K562 (cell line): ENCODE data around the gene TTC23L. TPM values are rescaled to one million over a fixed set of nuclear protein-coding genes. Genes with fewer than 3 reads are reported as not detected.

Experiments used
- CHCHD3 ChIP-seq: fragments of 250-450 bp; sonication (Bioruptor Pico); IDR thresholded peaks from 2 replicates; pipeline ENCODE4 v2.1.2; 2022; ENCODE audit warnings: mild to moderate bottlenecking
- CHD4 ChIP-seq: fragments of 200-600 bp; sonication (generic); IDR thresholded peaks from 3 replicates; pipeline ENCODE4 v1.6.1; 2012; ENCODE audit warnings: low read depth, mild to moderate bottlenecking, mixed read lengths, low read length, inconsistent platforms; ENCODE audit not compliant: insufficient read depth, insufficient replicate concordance, poor library complexity, severe bottlenecking
- DDX20 ChIP-seq: fragments of 450-650 bp; IDR thresholded peaks from 2 replicates; pipeline ENCODE4 v1.6.1; 2016; ENCODE audit warnings: missing genetic modification characterization, low read depth, mild to moderate bottlenecking, missing compliant biosample characterization, moderate library complexity
- E2F3 ChIP-seq: fragments of 250-450 bp; sonication (Bioruptor Pico); IDR thresholded peaks from 2 replicates; pipeline ENCODE4 v1.4.0; 2020; ENCODE audit warnings: mild to moderate bottlenecking
- ETV1 ChIP-seq: fragments of 450-650 bp; conservative IDR thresholded peaks from 2 replicates; pipeline ENCODE4 v1.6.1; 2016; ENCODE audit warnings: missing genetic modification characterization, control low read depth, low read depth, missing compliant biosample characterization
- FOXP1 ChIP-seq: sonication (generic); formaldehyde crosslinking; IDR thresholded peaks from 2 replicates; pipeline ENCODE4 v1.8.0; 2022; ENCODE audit warnings: mild to moderate bottlenecking, missing genetic modification reagents
- GATAD2A ChIP-seq: fragments of 450-650 bp; IDR thresholded peaks from 2 replicates; pipeline ENCODE4 v1.6.1; 2017
- GTF2B ChIP-seq: IDR thresholded peaks from 2 replicates; pipeline ENCODE4 v1.6.1; 2011; ENCODE audit not compliant: insufficient read length; ENCODE audit errors: extremely low read depth
- HDAC3 ChIP-seq: fragments of 450-650 bp; IDR thresholded peaks from 2 replicates; pipeline ENCODE4 v1.6.1; 2018; ENCODE audit warnings: borderline replicate concordance, mild to moderate bottlenecking, moderate library complexity; ENCODE audit not compliant: partially characterized antibody
- JUNB ChIP-seq: fragments of 450-650 bp; formaldehyde crosslinking; conservative IDR thresholded peaks from 2 replicates; pipeline ENCODE4 v1.4.0; 2020; ENCODE audit warnings: mild to moderate bottlenecking
- MAX ChIP-seq: sonication (generic); formaldehyde crosslinking; IDR thresholded peaks from 2 replicates; pipeline ENCODE4 v1.9.0; 2022; ENCODE audit warnings: mild to moderate bottlenecking, missing genetic modification reagents
- MED1 ChIP-seq: sonication (generic); formaldehyde crosslinking; IDR thresholded peaks from 2 replicates; pipeline ENCODE4 v1.8.1; 2023; ENCODE audit warnings: missing genetic modification reagents, borderline replicate concordance
- MIER1 ChIP-seq: fragments of 450-650 bp; IDR thresholded peaks from 2 replicates; pipeline ENCODE4 v1.6.1; 2016; ENCODE audit warnings: antibody characterized with exemption, mild to moderate bottlenecking, low read depth
- PHB2 ChIP-seq: fragments of 450-650 bp; IDR thresholded peaks from 2 replicates; pipeline ENCODE4 v1.6.1; 2017; ENCODE audit warnings: low read depth
- POLR2AphosphoS2 ChIP-seq: IDR thresholded peaks from 2 replicates; pipeline ENCODE4 v1.6.1; 2012; ENCODE audit warnings: low read length, improper control_type of control experiment
- PRDM10 ChIP-seq: fragments of 450-650 bp; IDR thresholded peaks from 2 replicates; pipeline ENCODE4 v1.6.1; 2018; ENCODE audit not compliant: partially characterized antibody
- PYGO2 ChIP-seq: fragments of 450-650 bp; IDR thresholded peaks from 2 replicates; pipeline ENCODE4 v1.6.1; 2016; ENCODE audit warnings: mild to moderate bottlenecking, missing genetic modification characterization, moderate library complexity, missing compliant biosample characterization
- RBM34 ChIP-seq: fragments of 200-400 bp; formaldehyde crosslinking; IDR thresholded peaks from 2 replicates; pipeline ENCODE4 v1.6.1; 2018; ENCODE audit warnings: low read length, borderline replicate concordance; ENCODE audit not compliant: insufficient read depth
- SAFB2 ChIP-seq: fragments of 200-400 bp; formaldehyde crosslinking; IDR thresholded peaks from 2 replicates; pipeline ENCODE4 v1.6.1; 2018; ENCODE audit warnings: borderline replicate concordance, low read length, low read depth, moderate library complexity; ENCODE audit not compliant: severe bottlenecking
- YY1 ChIP-seq, 3 experiments: IDR thresholded peaks; 2 replicates each; pipeline ENCODE4 v1.6.1; 2011; ENCODE audit warnings: low read length in 2 of 3, mild to moderate bottlenecking in 2 of 3, moderate library complexity in 2 of 3, borderline replicate concordance in 1 of 3, control low read depth in 1 of 3, low read depth in 1 of 3; ENCODE audit not compliant: insufficient read depth in 3 of 3, insufficient replicate concordance in 2 of 3, control insufficient read depth in 1 of 3, insufficient read length in 1 of 3; ENCODE audit errors: extremely low read depth in 1 of 3
- ZBTB17 ChIP-seq: fragments of 450-650 bp; formaldehyde crosslinking; IDR thresholded peaks from 2 replicates; pipeline ENCODE4 v1.4.0; 2020; ENCODE audit warnings: mild to moderate bottlenecking
- ZNF175 ChIP-seq: fragments of 200-800 bp; sonication (Bioruptor generic); IDR thresholded peaks from 2 replicates; pipeline ENCODE4 v1.6.1; 2016; ENCODE audit warnings: low read depth, mild to moderate bottlenecking, missing genetic modification characterization, missing compliant biosample characterization
- ZNF224 ChIP-seq: sonication (generic); formaldehyde crosslinking; IDR thresholded peaks from 2 replicates; pipeline ENCODE4 v1.8.0; 2022; ENCODE audit warnings: mild to moderate bottlenecking, missing genetic modification reagents
- ZNF24 ChIP-seq: fragments of 450-650 bp; IDR thresholded peaks from 2 replicates; pipeline ENCODE4 v1.6.1; 2016
- ZNF764 ChIP-seq: fragments of 250-450 bp; sonication (Bioruptor Pico); IDR thresholded peaks from 2 replicates; pipeline ENCODE4 v1.4.0; 2020; ENCODE audit warnings: low read depth, mild to moderate bottlenecking, moderate library complexity
- polyA plus RNA-seq, 8 experiments: library from polyadenylated mRNA; depleted of rRNA in 4 of 8; stranded (reverse) in 5 of 8; unstranded in 3 of 8; fragments of >200 nt; fragmentation: Nextera tagmentation in 2 of 8; fragmentation: Illumina TruSeq in 1 of 8; extraction: Ambion mirVana in 2 of 8; extraction: Trizol in 1 of 8; gene quantifications; 2 replicates each; pipeline versions ENCODE4 v1.2.1 to v1.2.3, GENCODE V29; 2011 to 2014; ENCODE audit warnings: inconsistent platforms in 1 of 8, missing spikeins in 1 of 8
- total RNA-seq, 7 experiments: library from RNA; depleted of rRNA in 6 of 7; stranded (reverse); fragments of >200 nt in 6 of 7; fragmentation: Illumina TruSeq in 2 of 7; extraction: Trizol in 2 of 7; gene quantifications; 2 replicates each; pipeline versions ENCODE4 v1.2.1 to v1.2.3, GENCODE V29; 2011 to 2021; ENCODE audit warnings: low replicate concordance in 1 of 7

The TTC23L gene
- total and polyA plus RNA-seq, 9 of the 15 experiments (the other 6 are each of a cell fraction or from before 2014, with no cell fraction given) = 0.03 to 0.32 (median 0.14) TPM; not detected in 2

GRCh38 chr5:34929134-34929719 is 90.3 kb downstream of the TTC23L start, which contains the start of gene DNAJC21 (continued):
- no peak for TF ChIP-seq POLR2AphosphoS2
- no peak for TF ChIP-seq ETV1 (tag)
- no peak for TF ChIP-seq FOXP1
- TF ChIP-seq DDX20 (tag) = no peak
- TF ChIP-seq GATAD2A = no peak
- no peak for TF ChIP-seq ZNF224
- TF ChIP-seq PYGO2 = no peak
- no peak for TF ChIP-seq RBM34
- no peak for TF ChIP-seq ZBTB17
- TF ChIP-seq CHCHD3 (CRISPR knock-in tag) = no peak
- TF ChIP-seq CHD4 = no peak
- no peak for TF ChIP-seq PRDM10
- no peak for TF ChIP-seq ZNF764 (CRISPR knock-in tag)
- no peak for TF ChIP-seq MED1 (CRISPR knock-in tag)
- no peak for TF ChIP-seq MIER1
- no peak for TF ChIP-seq ZNF175 (CRISPR knock-in tag)
- TF ChIP-seq HDAC3 = no peak
- TF ChIP-seq ZNF24 = no peak
- TF ChIP-seq MAX (CRISPR knock-in tag) = peak; percentile 48
- TF ChIP-seq PHB2 = no peak
- TF ChIP-seq JUNB = no peak
- TF ChIP-seq E2F3 = no peak
- TF ChIP-seq SAFB2 = no peak
- peak in 1 of 3 experiments; percentile 69 for TF ChIP-seq YY1 (IDR thresholded peaks at IDR 0.05; ENCODE audit: borderline replicate concordance in 1 of 3, control insufficient read depth in 1 of 3, extremely low read depth in 1 of 3, insufficient read depth in 3 of 3, insufficient read length in 1 of 3, insufficient replicate concordance in 2 of 3, low read depth in 1 of 3, low read length in 2 of 3)
- no peak for TF ChIP-seq GTF2B
